HepG2 (cell line): ENCODE data around the gene CCND2. TPM values are rescaled to one million over a fixed set of nuclear protein-coding genes. Genes with fewer than 3 reads are reported as not detected.
A peak's percentile ranks its signal among the peaks of the same experiment; 100 is the strongest.

Experiments
- ATAC-seq: fragments of 200-7000 bp; cut with Tn5 transposase; 3 replicates; pipeline ENCODE4 v1.9.1; 2020; ENCODE audit warnings: mild to moderate bottlenecking, moderate library complexity
- BruUV-seq: library from RNA; stranded (reverse); fragments of 400-500 nt; replicated peaks from 2 replicates; lab custom pipeline; 2021; lab: Mats Ljungman, UMichigan
- CTCF ChIA-PET: fragments of 300-600 bp; formaldehyde crosslinking; extraction: SDS; loops from one replicate; lab custom pipeline; 2021; ENCODE audit warnings: low total read pairs, inconsistent platforms, low intra/inter-chr PET ratio; lab: Yijun Ruan, JAX
- POLR2A ChIA-PET: fragments of 350-600 bp; sonication (Branson Sonifier 250); formaldehyde crosslinking; loops from one replicate; lab custom pipeline; 2020; ENCODE audit warnings: antibody characterized with exemption, inconsistent platforms; lab: Yijun Ruan, JAX
- DNase-seq: peaks from one replicate; pipeline ENCODE4 v3.0.0-alpha.2; 2015; ENCODE audit warnings: low spot score
- FAIRE-seq: peaks from 3 replicates; lab custom pipeline; 2011; peaks lifted over from hg19 to GRCh38; lab: Jason Lieb, UNC
- H2AFZ ChIP-seq: one replicate; pipeline ENCODE4 v1.6.1; 2011; ENCODE audit warnings: low read length, inconsistent platforms
- H3K27ac ChIP-seq: fragments of 300-600 bp; 3 replicates; pipeline ENCODE4 v1.8.0; 2011; ENCODE audit warnings: mixed run types, mild to moderate bottlenecking, mixed read lengths, low read length, inconsistent platforms; ENCODE audit not compliant: insufficient read depth; ENCODE audit errors: extremely low read length
- H3K27me3 ChIP-seq, 2 experiments: fragments of 200-600 bp in 1 of 2; 2 replicates in 1 of 2; 3 replicates in 1 of 2; pipeline versions ENCODE4 v1.6.0 to v1.8.0; 2011; ENCODE audit warnings: low read length in 2 of 2, mild to moderate bottlenecking in 2 of 2, moderate library complexity in 2 of 2, inconsistent platforms in 1 of 2; ENCODE audit not compliant: insufficient read depth in 2 of 2, control insufficient read depth in 1 of 2
- H3K36me3 ChIP-seq, 2 experiments: fragments of 200-600 bp in 1 of 2; replicated peaks in 1 of 2; 2 replicates in 1 of 2; 3 replicates in 1 of 2; pipeline versions ENCODE4 v1.5.1 to v1.8.0; 2011; ENCODE audit warnings: low read length in 2 of 2, inconsistent platforms in 1 of 2; ENCODE audit not compliant: insufficient read depth in 2 of 2, control insufficient read depth in 1 of 2
- H3K4me1 ChIP-seq: 2 replicates; pipeline ENCODE4 v1.5.1; 2012; ENCODE audit warnings: low read length, inconsistent platforms; ENCODE audit not compliant: insufficient read depth
- H3K4me2 ChIP-seq: 2 replicates; pipeline ENCODE4 v1.6.0; 2011; ENCODE audit warnings: low read depth, low read length, inconsistent platforms
- H3K4me3 ChIP-seq, 3 experiments: fragments of 200-600 bp in 1 of 3; sonication (generic), shearing (Covaris generic) in 1 of 3; replicated peaks in 1 of 3; 2 replicates each; pipeline ENCODE4 v1.5.1; 2011 to 2016; ENCODE audit warnings: low read length in 3 of 3, inconsistent platforms in 2 of 3, low read depth in 2 of 3, mild to moderate bottlenecking in 2 of 3, control low read depth in 1 of 3, mixed read lengths in 1 of 3; ENCODE audit not compliant: insufficient read depth in 1 of 3
- H3K79me2 ChIP-seq: one replicate; pipeline ENCODE4 v1.6.1; 2011; ENCODE audit warnings: low read length, inconsistent platforms; ENCODE audit not compliant: insufficient read depth
- H3K9ac ChIP-seq: 2 replicates; pipeline ENCODE4 v1.6.0; 2011; ENCODE audit warnings: mild to moderate bottlenecking, low read depth, low read length, inconsistent platforms; ENCODE audit not compliant: insufficient read depth
- H3K9me3 ChIP-seq: 2 replicates; pipeline ENCODE4 v1.5.1; 2012; ENCODE audit warnings: mild to moderate bottlenecking, low read length
- H4K20me1 ChIP-seq: 2 replicates; pipeline ENCODE4 v1.6.0; 2011; ENCODE audit warnings: inconsistent platforms, mild to moderate bottlenecking, low read length, moderate library complexity; ENCODE audit not compliant: insufficient read depth
- DMTF1 ChIP-seq: sonication (generic); formaldehyde crosslinking; IDR thresholded peaks from 2 replicates; pipeline ENCODE4 v1.4.0; 2020; ENCODE audit warnings: mild to moderate bottlenecking, missing genetic modification reagents
- EP300 ChIP-seq, 3 experiments: sonication (generic) in 1 of 3; formaldehyde crosslinking in 1 of 3; IDR thresholded peaks; 2 replicates each; pipeline versions ENCODE4 v1.5.1 to v1.6.1; 2011 to 2020; ENCODE audit warnings: low read depth in 2 of 3, low read length in 2 of 3, borderline replicate concordance in 1 of 3, improper control_type of control experiment in 1 of 3, mild to moderate bottlenecking in 1 of 3, missing genetic modification reagents in 1 of 3, moderate library complexity in 1 of 3
- GATAD2A ChIP-seq: IDR thresholded peaks from 2 replicates; pipeline ENCODE4 v1.6.1; 2016
- GTF2F1 ChIP-seq: fragments of 150-350 bp; IDR thresholded peaks from 2 replicates; pipeline ENCODE4 v1.6.1; 2014; ENCODE audit warnings: low read length
- HNF4A ChIP-seq: sonication (generic); formaldehyde crosslinking; IDR thresholded peaks from 2 replicates; pipeline ENCODE4 v1.4.0; 2020; ENCODE audit warnings: missing genetic modification reagents
- LCORL ChIP-seq, 2 experiments: fragments of 450-650 bp in 1 of 2; sonication (generic) in 1 of 2; formaldehyde crosslinking in 1 of 2; IDR thresholded peaks; 2 replicates each; pipeline versions ENCODE4 v1.5.0 to v1.6.1; 2017 to 2020; ENCODE audit warnings: antibody characterized with exemption in 1 of 2, missing genetic modification reagents in 1 of 2
- RARA ChIP-seq: IDR thresholded peaks from 2 replicates; pipeline ENCODE4 v1.6.1; 2016; ENCODE audit warnings: missing genetic modification reagents, missing compliant biosample characterization
- SOX13 ChIP-seq, 3 experiments: fragments of 450-650 bp in 1 of 3; sonication (generic) in 1 of 3; formaldehyde crosslinking in 1 of 3; IDR thresholded peaks in 2 of 3; conservative IDR thresholded peaks in 1 of 3; 2 replicates each; pipeline versions ENCODE4 v1.5.0 to v1.6.1; 2016 to 2020; ENCODE audit warnings: antibody characterized with exemption in 1 of 3, mild to moderate bottlenecking in 1 of 3, missing compliant biosample characterization in 1 of 3, missing genetic modification reagents in 1 of 3, moderate library complexity in 1 of 3
- SOX5 ChIP-seq: IDR thresholded peaks from 2 replicates; pipeline ENCODE4 v1.6.1; 2016; ENCODE audit warnings: borderline replicate concordance
- SRF ChIP-seq: IDR thresholded peaks from 2 replicates; pipeline ENCODE4 v1.6.1; 2011; ENCODE audit warnings: mild to moderate bottlenecking, low read depth, low read length, moderate library complexity
- ZNF18 ChIP-seq: sonication (generic); formaldehyde crosslinking; IDR thresholded peaks from 2 replicates; pipeline ENCODE4 v1.8.0; 2022; ENCODE audit warnings: mild to moderate bottlenecking, missing genetic modification reagents; ENCODE audit not compliant: insufficient replicate concordance
- ZNF292 ChIP-seq: sonication (generic); formaldehyde crosslinking; IDR thresholded peaks from 2 replicates; pipeline ENCODE4 v1.8.1; 2022; ENCODE audit warnings: mild to moderate bottlenecking, low read depth, missing genetic modification reagents, borderline replicate concordance
- ZNF552 ChIP-seq: sonication (generic); formaldehyde crosslinking; IDR thresholded peaks from 2 replicates; pipeline ENCODE4 v1.9.0; 2022; ENCODE audit warnings: missing genetic modification reagents, mild to moderate bottlenecking, borderline replicate concordance
- ZNF710 ChIP-seq: sonication (generic); formaldehyde crosslinking; IDR thresholded peaks from 2 replicates; pipeline ENCODE4 v1.5.0; 2020; ENCODE audit warnings: mild to moderate bottlenecking, missing genetic modification reagents, borderline replicate concordance
- ZNF777 ChIP-seq: sonication (generic); formaldehyde crosslinking; IDR thresholded peaks from 2 replicates; pipeline ENCODE4 v1.4.0; 2020; ENCODE audit warnings: missing genetic modification reagents
- WGBS: methylation state at CpG from one replicate; pipeline ENCODE4 v1.1.6; 2017; ENCODE audit warnings: low lambda C conversion rate; 5-methylcytosine and 5-hydroxymethylcytosine counted together
- in situ Hi-C: cut with HindIII; loops from 2 replicates; pipeline ENCODE4 v1.10.0; 2017; ENCODE audit warnings: low pct_unique_long_range_greater_than_20kb; ENCODE audit not compliant: extremely low pct_ligation_motif_present
- intact Hi-C: fragments of 100-400 bp; cut with micrococcal nuclease; formaldehyde crosslinking; loops from one replicate; pipeline ENCODE4 v1.10.0; 2022; ENCODE audit not compliant: unreplicated experiment
- polyA plus RNA-seq, 8 experiments: library from polyadenylated mRNA; depleted of rRNA in 3 of 8; stranded (reverse) in 7 of 8; unstranded in 1 of 8; fragments of >200 nt; fragmentation: Illumina TruSeq in 4 of 8; extraction: Trizol in 4 of 8; gene quantifications; 2 replicates each; pipeline versions ENCODE4 v1.2.1 to v1.2.3, GENCODE V29; 2011 to 2016; ENCODE audit warnings: low read depth in 4 of 8, missing spikeins in 1 of 8, mixed read lengths in 1 of 8; ENCODE audit not compliant: insufficient read depth in 1 of 8
- total RNA-seq, 5 experiments: library from RNA; depleted of rRNA; stranded (reverse); fragments of >200 nt; fragmentation: Illumina TruSeq; extraction: Trizol; gene quantifications; 2 replicates each; pipeline ENCODE4 v1.2.3, GENCODE V29; 2016; ENCODE audit warnings: low read depth in 1 of 5

CCND2 gene
- total and polyA plus RNA-seq, 2 of the 13 experiments (the other 11 are each of a cell fraction or from before 2014, with no cell fraction given), result 0.61 to 1.4 TPM

GRCh38 chr12:4301932-4302501, 28.5 kb downstream of the CCND2 start (continued):
- TF ChIP-seq ZNF710 (CRISPR knock-in tag) (no peak), RARA (CRISPR knock-in tag) (no peak), ZNF777 (no peak), LCORL (IDR thresholded peaks at IDR 0.05) (no peak), LCORL (CRISPR knock-in tag; IDR thresholded peaks at IDR 0.05) (0 out of 2 replicates have a peak, but pooled peaks have one; percentile 28), ZNF552 (CRISPR knock-in tag) (no peak), GATAD2A (CRISPR knock-in tag) (0 out of 2 replicates have a peak, but pooled peaks have one; percentile 9), SOX13 (IDR thresholded peaks at IDR 0.05) (no peak), SOX13 (CRISPR knock-in tag; conservative IDR thresholded peaks at IDR 0.05 in 1 of 2, IDR thresholded peaks at IDR 0.05 in 1 of 2) (peak in 1 of 2 experiments; percentile 17; a peak in 1 of 4 replicates), SOX5 (CRISPR knock-in tag) (peak; percentile 34; the same call in 1 of the 2 replicates), ZNF292 (CRISPR knock-in tag) (no peak)

GRCh38 chr12:4302881-4303280, 29.3 kb downstream of the CCND2 start:
- Histone ChIP-seq H3K4me1 (peaks cover 46% of the 10 kb centered on the region), H3K4me2 (peak overlapping the region; percentile 91), H4K20me1 (no peaks in the 10 kb centered on the region), H3K27me3 (peaks cover 0 to 20% of the 10 kb centered on the region in 2 experiments; a peak in 3 of 5 replicates), H3K27ac (peak overlapping the region; percentile 55), H3K9ac (0 out of 2 replicates have a peak overlapping the region, but pooled peaks have one; percentile 7), H3K9me3 (no peaks in the 10 kb centered on the region), H2AFZ (peak overlapping the region; percentile 74), H3K4me3 (peak overlapping the region; percentile 3 to 55 (median 45)), H3K79me2 (no peaks in the 10 kb centered on the region), H3K36me3 (no peaks in the 10 kb centered on the region)
- ATAC-seq (peak; percentile 51), DNase-seq (peak; percentile 31), FAIRE-seq (peak; percentile 72)
- ChIA-PET CTCF (no interaction called here), POLR2A (no interaction called here)
- in situ Hi-C loops, result loop anchor here (10.0 kb wide), 2 partner anchors 112 to 232 kb away; partner anchors contain the start of gene RAD51AP1
- no TSS peak for BruUV-seq
- intact Hi-C loops, result no loop called here
- WGBS, result 2% methylated on average over 8 of the region's 8 CpGs
- no peak for TF ChIP-seq GTF2F1
- peak; percentile 54 for TF ChIP-seq HNF4A
- TF ChIP-seq SRF, result 0 out of 2 replicates have a peak, but pooled peaks have one; percentile 20
- TF ChIP-seq EP300 (IDR thresholded peaks at IDR 0.05; ENCODE audit: low read depth in 2 of 2, low read length in 2 of 2), result peak in 1 of 2 experiments; percentile 56; a peak in 2 of 4 replicates
- no peak for TF ChIP-seq EP300 (CRISPR knock-in tag; IDR thresholded peaks at IDR 0.05; ENCODE audit: borderline replicate concordance)
- no peak for TF ChIP-seq ZNF18 (CRISPR knock-in tag)
- no peak for TF ChIP-seq DMTF1 (CRISPR knock-in tag)
